Activated CD4-positive, alpha-beta T cell treated with anti-CD3 and anti-CD28 coated beads, Interleukin-2, amount 10 ng/mL, durations not matched to agents 7 days and 5 days (primary cell): Measurements from ENCODE around the gene MYO5B. TPM values are rescaled to one million over a fixed set of nuclear protein-coding genes. Genes with fewer than 3 reads are reported as not detected.

ENCODE experiments used
- CTCF ChIA-PET: fragments of 350-600 bp; sonication (Branson Sonifier 250); formaldehyde crosslinking; loops from one replicate; lab custom pipeline; 2021; ENCODE audit warnings: antibody characterized with exemption; lab: Charles Lee
- POLR2A ChIA-PET: fragments of 350-600 bp; sonication (Branson Sonifier 250); formaldehyde crosslinking; loops from one replicate; lab custom pipeline; 2021; ENCODE audit warnings: antibody characterized with exemption; lab: Charles Lee
- DNase-seq: peaks from one replicate; pipeline ENCODE4 v3.0.0-alpha.2; 2020
- H3K27ac Mint-ChIP-seq: one replicate; pipeline ENCODE4 v1.8.0; 2021; ENCODE audit warnings: mild to moderate bottlenecking, moderate library complexity, mixed read lengths
- H3K27me3 Mint-ChIP-seq: one replicate; pipeline ENCODE4 v1.8.0; 2021; ENCODE audit warnings: mixed read lengths
- H3K36me3 Mint-ChIP-seq: one replicate; pipeline ENCODE4 v1.8.0; 2021; ENCODE audit warnings: low read depth, mixed read lengths
- H3K4me1 Mint-ChIP-seq: one replicate; pipeline ENCODE4 v1.8.0; 2021; ENCODE audit warnings: mixed read lengths
- H3K4me3 Mint-ChIP-seq: one replicate; pipeline ENCODE4 v1.8.0; 2021; ENCODE audit warnings: mild to moderate bottlenecking, moderate library complexity, mixed read lengths
- H3K9me3 Mint-ChIP-seq: one replicate; pipeline ENCODE4 v1.8.0; 2021; ENCODE audit warnings: mixed read lengths
- total RNA-seq, 2 experiments: library from RNA; stranded (reverse); gene quantifications; one replicate each; pipeline ENCODE4 v1.2.3, GENCODE V29; 2021

Gene MYO5B
- total RNA-seq, 2 experiments from 2014 or later = 0.12 TPM; not detected in 1

GRCh38 chr18:50061876-50062517 lies 132.9 kb downstream of the MYO5B start:
- no peaks in the 10 kb centered on the region for H3K9me3 Mint-ChIP-seq
- H3K36me3 Mint-ChIP-seq = no peaks in the 10 kb centered on the region
- CTCF ChIA-PET = no interaction called here

GRCh38 chr18:50060822-50061221 lies 134.1 kb downstream of the MYO5B start:
- Mint-ChIP-seq H3K9me3 (no peaks in the 10 kb centered on the region), H3K27me3 (peaks cover 23% of the 10 kb centered on the region), H3K36me3 (no peaks in the 10 kb centered on the region), H3K4me3 (no peak overlapping the region), H3K4me1 (no peaks in the 10 kb centered on the region), H3K27ac (no peak overlapping the region)
- no peak for DNase-seq
- POLR2A ChIA-PET = no interaction called here
- CTCF ChIA-PET = no interaction called here

More at GRCh38 chr18:50061876-50062517, 132.9 kb downstream of the MYO5B start:
- Mint-ChIP-seq H3K4me3 (no peak overlapping the region), H3K27ac (no peak overlapping the region), H3K4me1 (no peaks in the 10 kb centered on the region), H3K27me3 (peaks cover 25% of the 10 kb centered on the region)
- POLR2A ChIA-PET = no interaction called here
- no peak for DNase-seq

- H3K4me1 Mint-ChIP-seq = no peaks in the 10 kb centered on the region
- H3K4me3 Mint-ChIP-seq = no peak overlapping the region
- no peak for DNase-seq
- ChIA-PET CTCF (no interaction called here), POLR2A (no interaction called here)
- H3K9me3 Mint-ChIP-seq = no peaks in the 10 kb centered on the region
- H3K27ac Mint-ChIP-seq = no peak overlapping the region
- no peaks in the 10 kb centered on the region for H3K36me3 Mint-ChIP-seq
- H3K27me3 Mint-ChIP-seq = peaks cover 22% of the 10 kb centered on the region
Measured at GRCh38 chr18:50058731-50059130, 136.2 kb downstream of the MYO5B start.

GRCh38 chr18:50057009-50057408 lies 137.9 kb downstream of the MYO5B start:
- Mint-ChIP-seq H3K27ac (no peak overlapping the region), H3K27me3 (peaks cover 16% of the 10 kb centered on the region), H3K4me1 (no peaks in the 10 kb centered on the region), H3K36me3 (no peaks in the 10 kb centered on the region), H3K9me3 (no peaks in the 10 kb centered on the region), H3K4me3 (no peak overlapping the region)
- no peak for DNase-seq
- POLR2A ChIA-PET = no interaction called here
- CTCF ChIA-PET = interaction anchor here (0.7 kb wide), 1 partner anchor 52 kb away, joined by 3 read pairs; no protein-coding TSS in a partner anchor

- no peak overlapping the region for H3K4me3 Mint-ChIP-seq
- DNase-seq = no peak
- H3K9me3 Mint-ChIP-seq = no peaks in the 10 kb centered on the region
- ChIA-PET POLR2A (no interaction called here), CTCF (no interaction called here)
- no peaks in the 10 kb centered on the region for H3K36me3 Mint-ChIP-seq
- no peaks in the 10 kb centered on the region for H3K4me1 Mint-ChIP-seq
- no peak overlapping the region for H3K27ac Mint-ChIP-seq
- H3K27me3 Mint-ChIP-seq = peaks cover 16% of the 10 kb centered on the region
Measured at GRCh38 chr18:50056185-50056584, 138.8 kb downstream of the MYO5B start.

- no peaks in the 10 kb centered on the region for H3K4me1 Mint-ChIP-seq
- no peaks in the 10 kb centered on the region for H3K36me3 Mint-ChIP-seq
- CTCF ChIA-PET = interaction anchor here (2.1 kb wide), 1 partner anchor 11 kb away, joined by 6 read pairs; no protein-coding TSS in a partner anchor
- DNase-seq = no peak
- POLR2A ChIA-PET = no interaction called here
- no peak overlapping the region for H3K27ac Mint-ChIP-seq
- H3K4me3 Mint-ChIP-seq = no peak overlapping the region
- H3K9me3 Mint-ChIP-seq = no peaks in the 10 kb centered on the region
- H3K27me3 Mint-ChIP-seq = peaks cover 16% of the 10 kb centered on the region
Measured at GRCh38 chr18:50055488-50055887, 139.5 kb downstream of the MYO5B start.

DNA sequence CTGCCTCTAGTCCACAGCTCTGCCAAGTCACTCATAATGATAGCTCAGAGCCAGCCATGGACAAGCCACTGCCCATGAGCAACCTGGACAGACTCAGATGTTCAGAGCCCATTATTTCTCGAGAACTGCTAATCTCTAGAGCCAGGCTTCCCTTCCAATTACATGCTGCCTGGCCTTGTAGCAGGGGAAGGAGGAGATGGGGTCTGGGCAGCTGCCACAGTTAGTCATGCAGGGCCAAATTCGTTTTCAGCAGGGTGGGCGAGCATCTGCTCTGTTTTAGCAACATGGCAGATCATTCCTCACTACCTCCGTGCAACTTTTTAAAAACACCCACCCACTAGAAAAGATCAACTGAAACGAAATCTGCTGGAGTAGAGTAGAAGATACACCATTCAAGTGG lies 141.8 kb downstream of the MYO5B start:
- H3K27ac Mint-ChIP-seq = no peak overlapping the region
- no peaks in the 10 kb centered on the region for H3K36me3 Mint-ChIP-seq
- no peaks in the 10 kb centered on the region for H3K4me1 Mint-ChIP-seq
- H3K9me3 Mint-ChIP-seq = no peaks in the 10 kb centered on the region
- no peak for DNase-seq
- ChIA-PET POLR2A (no interaction called here), CTCF (no interaction called here)
- H3K4me3 Mint-ChIP-seq = no peak overlapping the region
- H3K27me3 Mint-ChIP-seq = peaks cover 11% of the 10 kb centered on the region

GRCh38 chr18:50051288-50051687 lies 143.7 kb downstream of the MYO5B start:
- H3K9me3 Mint-ChIP-seq = no peaks in the 10 kb centered on the region
- DNase-seq = no peak
- POLR2A ChIA-PET = no interaction called here
- no peak overlapping the region for H3K4me3 Mint-ChIP-seq
- CTCF ChIA-PET = no interaction called here
- H3K27ac Mint-ChIP-seq = no peak overlapping the region
- no peaks in the 10 kb centered on the region for H3K36me3 Mint-ChIP-seq
- peaks cover 7% of the 10 kb centered on the region for H3K27me3 Mint-ChIP-seq
- no peaks in the 10 kb centered on the region for H3K4me1 Mint-ChIP-seq

DNA sequence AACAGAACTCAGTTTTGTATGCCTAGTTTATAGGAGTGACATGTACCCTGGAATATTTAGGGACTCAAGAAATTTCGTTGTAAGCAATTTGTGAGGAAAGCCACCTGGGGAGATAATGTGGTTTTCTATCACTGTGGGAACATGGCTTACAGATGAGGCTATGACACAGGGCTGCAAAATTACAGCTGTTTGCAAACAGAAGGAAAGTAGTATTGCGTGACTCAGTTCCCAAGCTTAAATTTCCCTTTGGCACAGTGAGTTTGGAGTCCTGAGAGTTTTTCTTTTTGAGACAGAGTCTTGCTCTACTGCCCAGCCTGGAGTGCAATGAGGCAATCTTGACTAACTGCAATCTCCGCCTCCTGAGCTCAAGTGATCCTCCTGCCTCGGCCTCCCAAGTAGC lies 149.8 kb downstream of the MYO5B start:
- no peak overlapping the region for H3K4me3 Mint-ChIP-seq
- H3K27ac Mint-ChIP-seq = no peak overlapping the region
- no peak for DNase-seq
- peaks cover 18% of the 10 kb centered on the region for H3K27me3 Mint-ChIP-seq
- no peaks in the 10 kb centered on the region for H3K9me3 Mint-ChIP-seq
- CTCF ChIA-PET = interaction anchor here (1.9 kb wide), 1 partner anchor 9 kb away, joined by 6 read pairs; no protein-coding TSS in a partner anchor
- no peaks in the 10 kb centered on the region for H3K36me3 Mint-ChIP-seq
- no peaks in the 10 kb centered on the region for H3K4me1 Mint-ChIP-seq
- POLR2A ChIA-PET = no interaction called here

DNA sequence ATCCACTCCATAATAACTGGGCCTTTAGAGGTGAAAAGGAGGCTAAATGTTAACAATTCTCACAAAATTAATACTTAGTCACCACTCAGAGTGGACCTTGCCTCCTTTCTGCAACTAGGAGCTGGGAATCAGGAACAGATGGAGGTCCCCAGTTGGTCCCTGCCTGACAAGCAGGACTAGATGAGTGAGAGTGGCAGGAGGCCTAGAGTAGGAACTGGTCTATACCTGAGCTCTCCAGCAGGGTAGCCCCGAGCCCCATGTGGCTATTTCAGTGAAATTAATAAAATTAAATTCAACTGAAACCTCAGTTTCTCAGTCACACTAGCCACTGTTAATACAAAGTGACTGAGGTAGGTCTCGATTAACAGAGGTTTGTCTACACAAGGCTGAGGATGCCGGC lies 150.5 kb downstream of the MYO5B start:
- no peaks in the 10 kb centered on the region for H3K36me3 Mint-ChIP-seq
- no peaks in the 10 kb centered on the region for H3K4me1 Mint-ChIP-seq
- no peak overlapping the region for H3K27ac Mint-ChIP-seq
- ChIA-PET CTCF (interaction anchor here (1.9 kb wide), 1 partner anchor 10 kb away, joined by 6 read pairs; no protein-coding TSS in a partner anchor), POLR2A (no interaction called here)
- DNase-seq = no peak
- H3K9me3 Mint-ChIP-seq = no peaks in the 10 kb centered on the region
- H3K4me3 Mint-ChIP-seq = no peak overlapping the region
- peaks cover 19% of the 10 kb centered on the region for H3K27me3 Mint-ChIP-seq

GRCh38 chr18:50042611-50043010 lies 152.3 kb downstream of the MYO5B start:
- CTCF ChIA-PET = no interaction called here
- DNase-seq = no peak
- H3K9me3 Mint-ChIP-seq = no peaks in the 10 kb centered on the region
- no peak overlapping the region for H3K4me3 Mint-ChIP-seq
- H3K4me1 Mint-ChIP-seq = peaks cover 5% of the 10 kb centered on the region
- peaks cover 19% of the 10 kb centered on the region for H3K27me3 Mint-ChIP-seq
- POLR2A ChIA-PET = no interaction called here
- H3K36me3 Mint-ChIP-seq = no peaks in the 10 kb centered on the region
- no peak overlapping the region for H3K27ac Mint-ChIP-seq

GRCh38 chr18:50039746-50040145 lies 155.2 kb downstream of the MYO5B start:
- POLR2A ChIA-PET = no interaction called here
- no peak for DNase-seq
- peaks cover 5% of the 10 kb centered on the region for H3K4me1 Mint-ChIP-seq
- H3K4me3 Mint-ChIP-seq = no peak overlapping the region
- H3K36me3 Mint-ChIP-seq = no peaks in the 10 kb centered on the region
- CTCF ChIA-PET = interaction anchor here (0.7 kb wide), 1 partner anchor 15 kb away, joined by 3 read pairs; no protein-coding TSS in a partner anchor
- no peak overlapping the region for H3K27ac Mint-ChIP-seq
- H3K9me3 Mint-ChIP-seq = no peaks in the 10 kb centered on the region
- H3K27me3 Mint-ChIP-seq = peaks cover 25% of the 10 kb centered on the region

DNA sequence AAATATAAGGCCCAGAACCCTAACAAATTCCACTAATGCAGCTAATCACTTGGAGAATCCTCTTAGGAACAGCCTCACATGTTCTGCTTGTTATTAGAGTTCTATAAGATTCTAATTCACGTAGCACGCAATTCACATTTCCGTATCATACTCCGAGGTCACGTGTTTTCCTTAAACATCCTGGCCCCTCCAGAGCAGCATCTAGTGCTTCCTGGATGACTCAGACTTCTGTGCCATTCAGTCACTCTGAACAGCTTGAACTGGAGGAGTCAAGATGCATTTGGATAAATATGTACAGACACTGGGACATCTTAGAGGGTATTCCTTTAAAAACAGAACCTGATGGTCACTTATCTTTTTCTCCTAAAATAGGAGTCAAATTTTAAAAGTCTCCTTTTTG lies 156.5 kb downstream of the MYO5B start:
- peaks cover 5% of the 10 kb centered on the region for H3K4me1 Mint-ChIP-seq
- H3K27me3 Mint-ChIP-seq = peaks cover 22% of the 10 kb centered on the region
- POLR2A ChIA-PET = no interaction called here
- CTCF ChIA-PET = no interaction called here
- H3K27ac Mint-ChIP-seq = no peak overlapping the region
- no peaks in the 10 kb centered on the region for H3K36me3 Mint-ChIP-seq
- peak; percentile 10 for DNase-seq
- H3K4me3 Mint-ChIP-seq = no peak overlapping the region
- no peaks in the 10 kb centered on the region for H3K9me3 Mint-ChIP-seq

DNA sequence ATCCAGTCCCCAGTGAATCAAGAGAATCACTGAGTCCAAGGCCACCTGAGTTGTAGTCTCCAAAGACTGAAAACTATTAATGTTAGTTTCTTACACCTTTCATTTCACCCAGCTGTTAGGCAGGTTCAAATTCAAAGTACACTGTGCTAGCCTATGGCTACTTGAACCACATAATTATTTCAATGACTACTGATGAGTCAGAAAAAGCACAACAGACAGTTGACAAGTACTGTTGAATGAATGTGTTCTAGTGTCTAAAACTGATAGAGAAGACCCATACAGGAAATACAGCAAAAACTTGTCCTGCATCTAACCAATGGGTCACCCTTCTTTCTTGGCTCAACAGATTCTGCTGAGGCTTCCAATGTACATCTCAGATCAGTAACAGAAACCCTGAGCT lies 160.9 kb downstream of the MYO5B start:
- Mint-ChIP-seq H3K4me3 (no peak overlapping the region), H3K36me3 (no peaks in the 10 kb centered on the region), H3K4me1 (peaks cover 5% of the 10 kb centered on the region), H3K27me3 (peaks cover 25% of the 10 kb centered on the region), H3K9me3 (no peaks in the 10 kb centered on the region), H3K27ac (no peak overlapping the region)
- no peak for DNase-seq
- POLR2A ChIA-PET = no interaction called here
- CTCF ChIA-PET = no interaction called here
